Measurements from ENCODE around the gene LMO7. TPM values are rescaled to one million over a fixed set of nuclear protein-coding genes. Genes with fewer than 3 reads are reported as not detected.
"Not testable (repeated sequence)": the region's sequence is repeated elsewhere in the genome, so short reads cannot be mapped to it uniquely, and the experiment has no call there.

The LMO7 gene
- total and polyA plus RNA-seq, 4 donors, result 17.5 to 69.6 (median 38.2) TPM

- TF ChIP-seq HNF4G (IDR thresholded peaks at IDR 0.05) (no peak), YY1 (IDR thresholded peaks at IDR 0.05) (no peak), TAF1 (conservative IDR thresholded peaks at IDR 0.05) (no peak), JUND (IDR thresholded peaks at IDR 0.05) (no peak), FOXA1 (IDR thresholded peaks at IDR 0.05) (no peak), EGR1 (IDR thresholded peaks at IDR 0.05; ENCODE audit: low read depth in 2 of 2) (no peak), GABPA (IDR thresholded peaks at IDR 0.05 in 1 of 2, conservative IDR thresholded peaks at IDR 0.05 in 1 of 2) (no peak)
- TF ChIP-seq, protein P1, sequence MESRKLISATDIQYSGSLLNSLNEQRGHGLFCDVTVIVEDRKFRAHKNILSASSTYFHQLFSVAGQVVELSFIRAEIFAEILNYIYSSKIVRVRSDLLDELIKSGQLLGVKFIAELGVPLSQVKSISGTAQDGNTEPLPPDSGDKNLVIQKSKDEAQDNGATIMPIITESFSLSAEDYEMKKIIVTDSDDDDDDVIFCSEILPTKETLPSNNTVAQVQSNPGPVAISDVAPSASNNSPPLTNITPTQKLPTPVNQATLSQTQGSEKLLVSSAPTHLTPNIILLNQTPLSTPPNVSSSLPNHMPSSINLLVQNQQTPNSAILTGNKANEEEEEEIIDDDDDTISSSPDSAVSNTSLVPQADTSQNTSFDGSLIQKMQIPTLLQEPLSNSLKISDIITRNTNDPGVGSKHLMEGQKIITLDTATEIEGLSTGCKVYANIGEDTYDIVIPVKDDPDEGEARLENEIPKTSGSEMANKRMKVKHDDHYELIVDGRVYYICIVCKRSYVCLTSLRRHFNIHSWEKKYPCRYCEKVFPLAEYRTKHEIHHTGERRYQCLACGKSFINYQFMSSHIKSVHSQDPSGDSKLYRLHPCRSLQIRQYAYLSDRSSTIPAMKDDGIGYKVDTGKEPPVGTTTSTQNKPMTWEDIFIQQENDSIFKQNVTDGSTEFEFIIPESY (IDR thresholded peaks at IDR 0.05), result no peak
Measured at GRCh38 chr13:75726306-75726705, 90.2 kb downstream of the LMO7 start (continued).

DNA sequence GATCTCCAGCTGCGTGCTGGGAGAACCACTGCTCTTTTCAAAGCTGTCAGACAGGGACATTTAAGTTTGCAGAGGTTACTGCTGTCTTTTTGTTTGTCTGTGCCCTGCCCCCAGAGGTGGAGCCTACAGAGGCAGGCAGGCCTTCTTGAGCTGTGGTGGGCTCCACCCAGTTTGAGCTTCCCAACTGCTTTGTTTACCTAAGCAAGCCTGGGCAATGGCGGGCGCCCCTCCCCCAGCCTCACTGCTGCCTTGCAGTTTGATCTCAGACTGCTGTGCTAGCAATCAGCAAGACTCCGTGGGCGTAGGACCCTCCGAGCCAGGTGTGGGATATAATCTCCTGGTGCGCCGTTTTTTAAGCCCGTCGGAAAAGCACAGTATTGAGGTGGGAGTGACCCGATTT, 97.0 kb downstream of the LMO7 start:
- H3K36me3 ChIP-seq (ENCODE audit: control insufficient read depth in 4 of 4, insufficient read depth in 3 of 4, low read depth in 1 of 4, low read length in 3 of 4); H3K4me1 ChIP-seq (ENCODE audit: control insufficient read depth in 4 of 4, insufficient read depth in 4 of 4, low read length in 3 of 4); H3K4me3 ChIP-seq (ENCODE audit: low read depth in 1 of 3, low read length in 3 of 3); DNase-seq (ENCODE audit: low spot score); H3K9me3 ChIP-seq (ENCODE audit: control insufficient read depth in 4 of 4, low read length in 3 of 4); H3K27ac ChIP-seq (ENCODE audit: low read depth in 1 of 2, low read length in 2 of 2); H3K9ac ChIP-seq (ENCODE audit: low read depth in 1 of 2, low read length in 2 of 2); H3K27me3 ChIP-seq (ENCODE audit: control insufficient read depth in 4 of 4, insufficient read depth in 4 of 4, low read length in 3 of 4): not testable (repeated sequence)
- 91% methylated on average over 10 of the region's 11 CpGs for WGBS

- Histone ChIP-seq H3K9ac (ENCODE audit: low read depth in 1 of 2, low read length in 2 of 2) (no peak overlapping the region), H3K9me3 (ENCODE audit: control insufficient read depth in 4 of 4, low read length in 3 of 4) (no peaks in the 10 kb centered on the region), H3K36me3 (ENCODE audit: control insufficient read depth in 4 of 4, insufficient read depth in 3 of 4, low read depth in 1 of 4, low read length in 3 of 4) (peaks cover 0 to 2% (median 0%) of the 10 kb centered on the region in 4 donors), H3K27ac (ENCODE audit: low read depth in 1 of 2, low read length in 2 of 2) (no peak overlapping the region), H3K4me1 (ENCODE audit: control insufficient read depth in 4 of 4, insufficient read depth in 4 of 4, low read length in 3 of 4) (peaks cover 0 to 4% (median 0%) of the 10 kb centered on the region in 4 donors), H3K4me3 (ENCODE audit: low read depth in 1 of 3, low read length in 3 of 3) (no peak overlapping the region), H3K27me3 (ENCODE audit: control insufficient read depth in 4 of 4, insufficient read depth in 4 of 4, low read length in 3 of 4) (no peaks in the 10 kb centered on the region)
- TF ChIP-seq MAX (IDR thresholded peaks at IDR 0.05), result no peak
- no peak for TF ChIP-seq EGR1 (IDR thresholded peaks at IDR 0.05; ENCODE audit: low read depth in 2 of 2)
- no peak for TF ChIP-seq CTCF (IDR thresholded peaks at IDR 0.05; ENCODE audit: low read depth, low read length, missing input control)
- TF ChIP-seq YY1 (IDR thresholded peaks at IDR 0.05), result no peak
- TF ChIP-seq, protein P1 (IDR thresholded peaks at IDR 0.05), result no peak
- no peak for TF ChIP-seq RAD21 (IDR thresholded peaks at IDR 0.05)
- TF ChIP-seq SP1 (IDR thresholded peaks at IDR 0.05), result no peak
- no peak for TF ChIP-seq RXRA (IDR thresholded peaks at IDR 0.05)
- no peak for TF ChIP-seq HNF4A (conservative IDR thresholded peaks at IDR 0.05)
- no peak for TF ChIP-seq TAF1 (conservative IDR thresholded peaks at IDR 0.05)
- no peak for TF ChIP-seq NR2F2 (IDR thresholded peaks at IDR 0.05)
- TF ChIP-seq FOXA2 (IDR thresholded peaks at IDR 0.05), result no peak
- TF ChIP-seq GABPA (IDR thresholded peaks at IDR 0.05 in 1 of 2, conservative IDR thresholded peaks at IDR 0.05 in 1 of 2), result no peak
- TF ChIP-seq HNF4G (IDR thresholded peaks at IDR 0.05), result no peak
- TF ChIP-seq, protein P2, sequence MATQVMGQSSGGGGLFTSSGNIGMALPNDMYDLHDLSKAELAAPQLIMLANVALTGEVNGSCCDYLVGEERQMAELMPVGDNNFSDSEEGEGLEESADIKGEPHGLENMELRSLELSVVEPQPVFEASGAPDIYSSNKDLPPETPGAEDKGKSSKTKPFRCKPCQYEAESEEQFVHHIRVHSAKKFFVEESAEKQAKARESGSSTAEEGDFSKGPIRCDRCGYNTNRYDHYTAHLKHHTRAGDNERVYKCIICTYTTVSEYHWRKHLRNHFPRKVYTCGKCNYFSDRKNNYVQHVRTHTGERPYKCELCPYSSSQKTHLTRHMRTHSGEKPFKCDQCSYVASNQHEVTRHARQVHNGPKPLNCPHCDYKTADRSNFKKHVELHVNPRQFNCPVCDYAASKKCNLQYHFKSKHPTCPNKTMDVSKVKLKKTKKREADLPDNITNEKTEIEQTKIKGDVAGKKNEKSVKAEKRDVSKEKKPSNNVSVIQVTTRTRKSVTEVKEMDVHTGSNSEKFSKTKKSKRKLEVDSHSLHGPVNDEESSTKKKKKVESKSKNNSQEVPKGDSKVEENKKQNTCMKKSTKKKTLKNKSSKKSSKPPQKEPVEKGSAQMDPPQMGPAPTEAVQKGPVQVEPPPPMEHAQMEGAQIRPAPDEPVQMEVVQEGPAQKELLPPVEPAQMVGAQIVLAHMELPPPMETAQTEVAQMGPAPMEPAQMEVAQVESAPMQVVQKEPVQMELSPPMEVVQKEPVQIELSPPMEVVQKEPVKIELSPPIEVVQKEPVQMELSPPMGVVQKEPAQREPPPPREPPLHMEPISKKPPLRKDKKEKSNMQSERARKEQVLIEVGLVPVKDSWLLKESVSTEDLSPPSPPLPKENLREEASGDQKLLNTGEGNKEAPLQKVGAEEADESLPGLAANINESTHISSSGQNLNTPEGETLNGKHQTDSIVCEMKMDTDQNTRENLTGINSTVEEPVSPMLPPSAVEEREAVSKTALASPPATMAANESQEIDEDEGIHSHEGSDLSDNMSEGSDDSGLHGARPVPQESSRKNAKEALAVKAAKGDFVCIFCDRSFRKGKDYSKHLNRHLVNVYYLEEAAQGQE (IDR thresholded peaks at IDR 0.05), result no peak
- no peak for TF ChIP-seq FOXA1 (IDR thresholded peaks at IDR 0.05)
- WGBS, result 89% methylated on average over 3 of the region's 3 CpGs
- no peak for DNase-seq (ENCODE audit: low spot score)
Measured at GRCh38 chr13:75736173-75736572, 100.0 kb downstream of the LMO7 start.
